Loucy (cell line): ENCODE results near the gene OSBPL8.

Source experiments
- EZH2phosphoT487 ChIP-seq: fragments of 200-600 bp; IDR thresholded peaks from 2 replicates; pipeline ENCODE4 v1.6.1; 2018; ENCODE audit warnings: antibody characterized with exemption, mild to moderate bottlenecking, moderate library complexity, borderline replicate concordance
- TF ChIP-seq, protein P1 (sequence below): fragments of 200-600 bp; sonication (generic); conservative IDR thresholded peaks from 2 replicates; pipeline ENCODE4 v1.5.1; 2014; ENCODE audit warnings: mild to moderate bottlenecking, antibody characterized with exemption, low read length

DNA sequence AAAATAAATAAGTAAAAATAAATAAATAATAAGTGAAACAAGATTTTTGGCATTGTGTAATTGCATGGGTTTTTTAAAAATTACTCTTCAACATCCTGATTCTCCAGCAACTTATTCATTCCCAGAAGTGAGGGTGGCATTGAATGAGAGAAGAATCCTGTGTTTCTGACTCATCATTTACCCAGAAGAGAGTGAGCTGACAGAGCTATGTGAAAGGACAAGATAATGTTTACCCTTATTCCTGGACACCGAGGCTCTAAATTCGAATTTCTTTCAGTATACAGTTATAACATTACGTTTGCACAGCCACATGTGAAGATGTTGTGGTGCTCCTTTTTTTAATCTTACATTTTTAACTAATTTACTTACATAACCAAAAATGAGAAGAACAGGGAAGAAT lies 247.8 kb downstream of the OSBPL8 start:
- TF ChIP-seq, protein P1, sequence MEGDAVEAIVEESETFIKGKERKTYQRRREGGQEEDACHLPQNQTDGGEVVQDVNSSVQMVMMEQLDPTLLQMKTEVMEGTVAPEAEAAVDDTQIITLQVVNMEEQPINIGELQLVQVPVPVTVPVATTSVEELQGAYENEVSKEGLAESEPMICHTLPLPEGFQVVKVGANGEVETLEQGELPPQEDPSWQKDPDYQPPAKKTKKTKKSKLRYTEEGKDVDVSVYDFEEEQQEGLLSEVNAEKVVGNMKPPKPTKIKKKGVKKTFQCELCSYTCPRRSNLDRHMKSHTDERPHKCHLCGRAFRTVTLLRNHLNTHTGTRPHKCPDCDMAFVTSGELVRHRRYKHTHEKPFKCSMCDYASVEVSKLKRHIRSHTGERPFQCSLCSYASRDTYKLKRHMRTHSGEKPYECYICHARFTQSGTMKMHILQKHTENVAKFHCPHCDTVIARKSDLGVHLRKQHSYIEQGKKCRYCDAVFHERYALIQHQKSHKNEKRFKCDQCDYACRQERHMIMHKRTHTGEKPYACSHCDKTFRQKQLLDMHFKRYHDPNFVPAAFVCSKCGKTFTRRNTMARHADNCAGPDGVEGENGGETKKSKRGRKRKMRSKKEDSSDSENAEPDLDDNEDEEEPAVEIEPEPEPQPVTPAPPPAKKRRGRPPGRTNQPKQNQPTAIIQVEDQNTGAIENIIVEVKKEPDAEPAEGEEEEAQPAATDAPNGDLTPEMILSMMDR, result no peak
- TF ChIP-seq EZH2phosphoT487, result no peak
